ENCODE results near the gene SLC7A5. TPM values are rescaled to one million over a fixed set of nuclear protein-coding genes. Genes with fewer than 3 reads are reported as not detected.

SLC7A5 gene
- polyA plus RNA-seq, 4 donors = 3.6 to 82.2 (median 8.6) TPM

DNA sequence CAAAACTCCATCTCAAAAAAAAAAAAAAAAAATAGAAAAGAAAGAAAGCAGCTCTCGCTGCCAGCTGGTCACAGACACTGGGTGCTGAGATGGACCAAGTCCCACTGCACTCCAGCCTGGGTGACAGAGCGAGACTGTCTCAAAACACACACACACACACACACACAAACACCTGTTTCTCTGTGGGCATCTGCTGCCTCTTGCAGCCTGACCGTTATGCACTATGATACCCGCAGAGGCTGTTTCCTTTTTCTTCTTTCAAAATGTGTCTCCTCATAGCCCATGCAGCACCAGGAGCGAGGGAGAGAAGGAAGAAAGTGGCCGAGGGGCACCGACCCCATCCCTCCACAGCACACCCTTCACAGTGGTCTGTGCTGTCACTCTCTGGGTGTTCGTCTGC, 66.6 kb downstream of the SLC7A5 start:
- H3K27me3 ChIP-seq (ENCODE audit: control insufficient read depth in 3 of 3, insufficient read depth in 3 of 3, low read length in 3 of 3) = no peaks in the 10 kb centered on the region
- DNase-seq (no peak), FAIRE-seq (no peak)
- peaks cover 0 to 18% (median 0%) of the 10 kb centered on the region in 3 donors for H3K4me1 ChIP-seq (ENCODE audit: control insufficient read depth in 3 of 3, insufficient read depth in 2 of 3, low read depth in 1 of 3, low read length in 2 of 3)
- H3K27ac ChIP-seq (ENCODE audit: low read depth in 1 of 3, low read length in 2 of 3) = no peak overlapping the region
- H3K36me3 ChIP-seq (ENCODE audit: control insufficient read depth in 3 of 3, insufficient read depth in 2 of 3, low read depth in 1 of 3, low read length in 3 of 3) = no peaks in the 10 kb centered on the region
- 78 to 93% (median 79%) methylated on average over 7 to 8 of the region's 8 CpGs for WGBS, 3 donors
- no peak overlapping the region for H3K4me3 ChIP-seq (ENCODE audit: low read depth in 1 of 3, low read length in 3 of 3)
- peaks cover 0 to 8% of the 10 kb centered on the region in 2 donors for H3K9me3 ChIP-seq (ENCODE audit: control insufficient read depth in 2 of 2, insufficient read depth in 1 of 2, low read depth in 1 of 2, low read length in 1 of 2)

DNA sequence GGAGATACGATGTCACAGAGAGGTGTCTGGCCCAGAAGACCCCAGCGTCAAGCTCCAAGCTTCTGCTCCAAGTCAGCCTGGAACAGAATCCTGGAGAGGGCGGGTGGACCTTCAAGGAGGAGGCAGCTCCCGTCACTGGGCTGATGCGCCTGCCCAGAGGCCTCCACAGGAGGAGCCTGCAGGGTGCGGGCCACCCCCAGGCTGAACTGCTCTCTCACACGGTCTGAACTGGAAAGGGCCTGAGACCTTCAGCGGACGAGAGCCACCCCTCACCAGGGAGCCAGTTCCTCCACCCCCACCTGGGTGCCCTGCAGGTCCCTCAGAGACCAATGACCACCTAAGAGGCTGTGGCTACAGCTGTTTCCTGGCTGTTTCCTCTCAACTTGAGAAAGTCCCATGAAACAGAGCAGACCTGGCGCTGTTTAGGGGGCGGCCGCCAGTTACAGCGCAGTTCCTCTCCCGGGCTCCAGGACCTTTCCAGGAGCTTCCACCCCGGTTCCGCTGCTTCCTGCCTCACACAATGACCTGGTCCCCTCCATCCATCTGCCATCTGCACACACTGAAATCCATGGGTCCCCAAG, 67.5 kb downstream of the SLC7A5 start:
- peak overlapping the region in 1 of 3 donors; percentile 1 for H3K27ac ChIP-seq (ENCODE audit: low read depth in 1 of 3, low read length in 2 of 3)
- H3K4me3 ChIP-seq (ENCODE audit: low read depth in 1 of 3, low read length in 3 of 3) = no peak overlapping the region
- no peaks in the 10 kb centered on the region for H3K36me3 ChIP-seq (ENCODE audit: control insufficient read depth in 3 of 3, insufficient read depth in 2 of 3, low read depth in 1 of 3, low read length in 3 of 3)
- FAIRE-seq (no peak), DNase-seq (no peak)
- peaks cover 0 to 8% of the 10 kb centered on the region in 2 donors for H3K9me3 ChIP-seq (ENCODE audit: control insufficient read depth in 2 of 2, insufficient read depth in 1 of 2, low read depth in 1 of 2, low read length in 1 of 2)
- no peaks in the 10 kb centered on the region for H3K27me3 ChIP-seq (ENCODE audit: control insufficient read depth in 3 of 3, insufficient read depth in 3 of 3, low read length in 3 of 3)
- H3K4me1 ChIP-seq (ENCODE audit: control insufficient read depth in 3 of 3, insufficient read depth in 2 of 3, low read depth in 1 of 3, low read length in 2 of 3) = peaks cover 0 to 10% (median 0%) of the 10 kb centered on the region in 3 donors
- 82 to 88% (median 84%) methylated on average over 16 of the region's 16 CpGs for WGBS, 3 donors

DNA sequence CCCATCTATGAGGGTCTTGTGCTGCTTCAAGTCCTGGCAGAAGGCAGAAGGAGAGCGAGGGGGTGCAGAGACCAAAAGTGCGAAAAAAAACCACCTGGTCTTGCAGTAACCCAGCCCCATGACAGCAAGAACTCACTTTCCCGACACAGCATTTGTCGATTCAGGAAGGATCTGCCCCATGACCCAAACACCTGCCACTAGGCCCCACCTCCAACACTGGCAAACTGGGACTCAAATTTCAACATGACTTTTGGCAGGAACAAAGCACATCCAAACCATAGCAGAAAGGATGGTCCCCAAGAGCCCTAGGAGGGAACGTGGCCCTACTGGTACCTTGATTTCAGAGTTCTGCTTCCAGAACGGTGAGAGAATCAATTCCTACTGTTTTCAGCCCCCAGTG, 68.8 kb downstream of the SLC7A5 start:
- FAIRE-seq = no peak
- Histone ChIP-seq H3K27me3 (ENCODE audit: control insufficient read depth in 3 of 3, insufficient read depth in 3 of 3, low read length in 3 of 3) (no peaks in the 10 kb centered on the region), H3K27ac (ENCODE audit: low read depth in 1 of 3, low read length in 2 of 3) (no peak overlapping the region), H3K4me3 (ENCODE audit: low read depth in 1 of 3, low read length in 3 of 3) (no peak overlapping the region), H3K36me3 (ENCODE audit: control insufficient read depth in 3 of 3, insufficient read depth in 2 of 3, low read depth in 1 of 3, low read length in 3 of 3) (no peaks in the 10 kb centered on the region), H3K4me1 (ENCODE audit: control insufficient read depth in 3 of 3, insufficient read depth in 2 of 3, low read depth in 1 of 3, low read length in 2 of 3) (no peaks in the 10 kb centered on the region), H3K9me3 (ENCODE audit: control insufficient read depth in 2 of 2, insufficient read depth in 1 of 2, low read depth in 1 of 2, low read length in 1 of 2) (peaks cover 0 to 8% of the 10 kb centered on the region in 2 donors)
- WGBS, 3 donors = 57 to 77% (median 69%) methylated on average over 6 of the region's 6 CpGs
- no peak for DNase-seq

DNA sequence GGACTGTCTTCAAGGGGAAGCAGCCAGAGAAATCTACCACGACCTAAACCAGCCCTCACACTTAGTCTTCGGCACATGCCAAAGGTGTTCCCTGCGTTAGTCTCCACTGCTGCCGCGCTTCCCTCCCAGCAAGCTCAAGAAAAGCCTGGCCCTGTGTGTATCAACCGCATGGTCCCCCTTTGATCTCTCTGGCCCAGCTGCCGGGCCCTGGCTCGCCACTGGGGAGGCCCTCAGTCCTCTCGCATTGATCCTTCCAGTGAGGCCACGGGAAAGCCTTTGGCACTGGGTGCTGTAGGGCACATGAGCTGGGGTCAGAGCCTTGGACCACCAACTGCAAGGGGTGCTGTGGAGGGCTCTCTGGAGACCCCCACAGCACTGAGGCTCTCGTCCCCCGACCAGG, 74.0 kb downstream of the SLC7A5 start:
- Histone ChIP-seq H3K9me3 (ENCODE audit: control insufficient read depth in 2 of 2, insufficient read depth in 1 of 2, low read depth in 1 of 2, low read length in 1 of 2) (no peaks in the 10 kb centered on the region), H3K36me3 (ENCODE audit: control insufficient read depth in 3 of 3, insufficient read depth in 2 of 3, low read depth in 1 of 3, low read length in 3 of 3) (no peaks in the 10 kb centered on the region), H3K27me3 (ENCODE audit: control insufficient read depth in 3 of 3, insufficient read depth in 3 of 3, low read length in 3 of 3) (peaks cover 0 to 4% (median 0%) of the 10 kb centered on the region in 3 donors), H3K27ac (ENCODE audit: low read depth in 1 of 3, low read length in 2 of 3) (no peak overlapping the region), H3K4me1 (ENCODE audit: control insufficient read depth in 3 of 3, insufficient read depth in 2 of 3, low read depth in 1 of 3, low read length in 2 of 3) (peaks cover 0 to under 1% (median 0%) of the 10 kb centered on the region in 3 donors), H3K4me3 (ENCODE audit: low read depth in 1 of 3, low read length in 3 of 3) (no peak overlapping the region)
- FAIRE-seq (no peak), DNase-seq (no peak)
- WGBS, 3 donors = 86 to 90% (median 86%) methylated on average over 12 of the region's 12 CpGs

DNA sequence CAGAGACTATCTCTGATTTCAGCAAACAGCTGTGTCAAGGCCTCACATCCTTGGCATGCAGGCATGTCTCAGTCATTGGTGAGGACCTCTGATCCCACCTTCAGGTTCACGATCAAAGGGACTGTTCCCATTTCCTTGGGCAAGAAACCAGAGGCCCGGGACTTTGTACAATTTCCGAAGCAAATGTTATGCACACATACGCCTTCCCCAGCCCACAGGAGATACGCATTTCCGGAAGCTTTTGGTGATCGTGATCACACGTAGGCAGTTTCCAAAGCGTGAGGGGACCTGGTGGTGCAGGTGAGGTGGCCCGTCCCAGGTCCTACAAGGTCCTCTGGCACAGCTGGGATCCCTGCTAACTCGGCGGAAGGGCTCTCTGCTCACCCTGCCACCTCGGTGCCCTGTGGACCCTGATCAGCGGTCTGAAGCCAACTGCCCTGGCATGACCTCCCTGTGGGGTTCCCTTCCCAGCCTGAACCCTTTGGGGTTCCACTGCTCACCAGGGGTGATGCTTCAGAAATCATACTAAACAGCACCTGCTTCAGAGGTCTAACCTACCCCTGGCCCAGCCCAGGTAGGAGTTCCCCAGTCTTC, 74.7 kb downstream of the SLC7A5 start:
- Histone ChIP-seq H3K9me3 (ENCODE audit: control insufficient read depth in 2 of 2, insufficient read depth in 1 of 2, low read depth in 1 of 2, low read length in 1 of 2) (no peaks in the 10 kb centered on the region), H3K4me3 (ENCODE audit: low read depth in 1 of 3, low read length in 3 of 3) (no peak overlapping the region), H3K36me3 (ENCODE audit: control insufficient read depth in 3 of 3, insufficient read depth in 2 of 3, low read depth in 1 of 3, low read length in 3 of 3) (no peaks in the 10 kb centered on the region), H3K27ac (ENCODE audit: low read depth in 1 of 3, low read length in 2 of 3) (no peak overlapping the region), H3K4me1 (ENCODE audit: control insufficient read depth in 3 of 3, insufficient read depth in 2 of 3, low read depth in 1 of 3, low read length in 2 of 3) (peaks cover 0 to 5% (median 1%) of the 10 kb centered on the region in 3 donors), H3K27me3 (ENCODE audit: control insufficient read depth in 3 of 3, insufficient read depth in 3 of 3, low read length in 3 of 3) (peaks cover 0 to 4% (median 0%) of the 10 kb centered on the region in 3 donors)
- DNase-seq (no peak), FAIRE-seq (no peak)
- 81 to 85% (median 84%) methylated on average over 14 of the region's 14 CpGs for WGBS, 3 donors

DNA sequence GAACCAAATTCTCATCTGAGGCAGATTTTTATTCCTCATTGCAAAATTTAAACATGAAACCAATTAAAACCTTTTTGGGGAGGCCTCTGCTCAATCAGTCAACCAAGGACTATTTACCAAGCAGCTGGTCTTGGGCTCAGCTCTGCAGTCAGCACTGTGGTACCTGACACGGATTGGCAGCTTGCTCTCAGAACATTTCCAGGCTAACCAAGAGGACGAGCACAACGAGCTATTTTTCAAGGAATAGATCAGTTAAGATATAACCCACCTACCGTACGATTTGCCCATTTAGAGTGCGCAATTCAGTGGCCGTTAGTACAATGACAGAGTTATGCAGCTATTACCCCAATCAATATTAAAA, 77.1 kb downstream of the SLC7A5 start:
- WGBS, 3 donors = 86 to 92% (median 92%) methylated on average over 7 of the region's 7 CpGs
- no peak overlapping the region for H3K27ac ChIP-seq (ENCODE audit: low read depth in 1 of 3, low read length in 2 of 3)
- H3K9me3 ChIP-seq (ENCODE audit: control insufficient read depth in 2 of 2, insufficient read depth in 1 of 2, low read depth in 1 of 2, low read length in 1 of 2) = no peaks in the 10 kb centered on the region
- H3K36me3 ChIP-seq (ENCODE audit: control insufficient read depth in 3 of 3, insufficient read depth in 2 of 3, low read depth in 1 of 3, low read length in 3 of 3) = no peaks in the 10 kb centered on the region
- DNase-seq (no peak), FAIRE-seq (no peak)
- H3K27me3 ChIP-seq (ENCODE audit: control insufficient read depth in 3 of 3, insufficient read depth in 3 of 3, low read length in 3 of 3) = peaks cover 0 to 4% (median 0%) of the 10 kb centered on the region in 3 donors
- peaks cover 0 to 11% (median 1%) of the 10 kb centered on the region in 3 donors for H3K4me1 ChIP-seq (ENCODE audit: control insufficient read depth in 3 of 3, insufficient read depth in 2 of 3, low read depth in 1 of 3, low read length in 2 of 3)
- H3K4me3 ChIP-seq (ENCODE audit: low read depth in 1 of 3, low read length in 3 of 3) = no peak overlapping the region

DNA sequence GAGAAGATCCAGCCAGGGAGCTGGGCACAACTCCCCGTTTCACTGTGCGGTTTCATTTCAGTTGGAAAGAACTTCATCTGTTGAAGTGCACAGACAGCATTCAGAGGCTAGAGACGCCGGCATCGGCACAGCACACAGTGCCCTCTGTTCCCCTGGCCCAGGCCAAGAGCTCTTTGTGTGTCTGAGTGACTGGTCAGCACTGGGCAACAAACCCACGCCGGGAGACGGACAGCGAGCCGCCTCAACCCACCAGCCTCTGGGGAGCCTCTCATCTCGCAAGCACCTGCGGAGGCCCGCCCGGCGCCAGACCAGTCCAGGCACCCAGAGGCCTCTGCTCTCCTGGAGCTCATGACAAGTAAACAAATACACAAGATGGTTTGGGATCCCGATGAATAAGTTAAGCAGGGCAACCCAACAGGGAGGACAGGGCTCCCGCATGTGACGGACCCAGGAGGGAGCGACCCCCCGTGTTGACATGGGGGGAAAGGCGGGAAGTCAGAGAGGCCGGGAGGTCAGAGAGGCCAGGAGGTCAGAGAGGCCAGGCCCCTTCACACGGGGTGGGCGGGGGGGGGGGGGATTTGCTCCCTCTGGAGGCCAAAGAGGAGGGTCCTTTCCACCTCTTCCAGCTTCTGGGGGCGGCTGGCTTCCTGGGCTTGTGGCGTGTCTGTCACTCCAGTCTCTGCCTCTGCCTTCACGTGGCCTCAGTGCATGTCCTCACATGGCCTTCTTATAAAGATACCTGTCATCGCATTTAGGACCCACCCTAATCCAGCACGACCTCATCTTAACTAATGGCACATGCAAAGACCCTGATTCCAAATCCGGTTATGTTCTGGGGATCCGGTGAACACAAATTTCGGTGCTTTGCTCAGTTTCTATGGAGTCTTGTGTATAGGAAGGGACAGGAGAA, 77.8 kb downstream of the SLC7A5 start:
- H3K9me3 ChIP-seq (ENCODE audit: control insufficient read depth in 2 of 2, insufficient read depth in 1 of 2, low read depth in 1 of 2, low read length in 1 of 2) = no peaks in the 10 kb centered on the region
- WGBS, 3 donors = 79 to 91% (median 87%) methylated on average over 27 to 32 of the region's 32 CpGs
- FAIRE-seq (no peak), DNase-seq (no peak)
- no peak overlapping the region for H3K27ac ChIP-seq (ENCODE audit: low read depth in 1 of 3, low read length in 2 of 3)
- H3K4me1 ChIP-seq (ENCODE audit: control insufficient read depth in 3 of 3, insufficient read depth in 2 of 3, low read depth in 1 of 3, low read length in 2 of 3) = peaks cover 0 to 11% (median 1%) of the 10 kb centered on the region in 3 donors
- H3K36me3 ChIP-seq (ENCODE audit: control insufficient read depth in 3 of 3, insufficient read depth in 2 of 3, low read depth in 1 of 3, low read length in 3 of 3) = no peaks in the 10 kb centered on the region
- H3K4me3 ChIP-seq (ENCODE audit: low read depth in 1 of 3, low read length in 3 of 3) = no peak overlapping the region
- H3K27me3 ChIP-seq (ENCODE audit: control insufficient read depth in 3 of 3, insufficient read depth in 3 of 3, low read length in 3 of 3) = peaks cover 0 to 4% (median 0%) of the 10 kb centered on the region in 3 donors

DNA sequence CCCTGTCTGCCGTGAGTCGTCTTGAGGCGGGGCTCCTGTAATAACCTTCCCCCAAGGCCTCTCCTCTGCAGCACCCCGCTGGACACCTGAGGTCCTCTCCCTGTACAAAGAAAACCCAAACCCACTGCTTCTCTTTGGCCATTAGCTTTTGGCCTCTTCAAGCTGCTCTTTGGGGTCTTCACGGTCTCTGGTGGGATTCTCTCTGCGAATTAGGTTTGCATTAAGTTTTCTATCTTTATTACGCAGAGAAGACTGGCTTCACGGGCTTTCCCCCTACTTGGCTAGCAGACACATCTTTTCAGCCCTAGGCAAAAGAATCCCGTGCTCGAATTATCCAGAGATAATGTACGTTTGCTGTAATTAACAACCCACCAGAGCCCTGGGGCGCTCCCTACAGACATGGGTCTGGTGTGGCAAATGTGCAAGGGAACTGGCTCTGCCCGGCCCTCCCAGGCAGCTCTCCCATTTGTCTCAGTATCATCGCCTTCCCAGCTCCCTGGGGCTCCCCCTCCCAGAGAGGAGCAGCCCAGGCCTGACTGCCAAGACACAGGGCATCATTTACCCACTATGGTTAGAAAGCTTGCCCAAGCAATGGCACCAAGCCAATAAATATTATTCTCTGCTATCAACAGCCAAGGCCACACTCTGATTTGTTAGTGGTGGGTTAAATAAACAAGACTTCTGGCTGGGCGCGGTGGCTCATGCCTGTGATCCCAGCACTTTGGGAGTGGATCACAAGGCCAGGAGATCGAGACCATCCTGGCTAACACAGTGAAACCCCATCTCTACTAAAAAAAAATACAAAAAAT, 78.8 kb downstream of the SLC7A5 start:
- FAIRE-seq (no peak), DNase-seq (peak in 1 of 2 donors; percentile 43)
- peaks cover 0 to 11% (median 1%) of the 10 kb centered on the region in 3 donors for H3K4me1 ChIP-seq (ENCODE audit: control insufficient read depth in 3 of 3, insufficient read depth in 2 of 3, low read depth in 1 of 3, low read length in 2 of 3)
- H3K36me3 ChIP-seq (ENCODE audit: control insufficient read depth in 3 of 3, insufficient read depth in 2 of 3, low read depth in 1 of 3, low read length in 3 of 3) = no peaks in the 10 kb centered on the region
- no peak overlapping the region for H3K27ac ChIP-seq (ENCODE audit: low read depth in 1 of 3, low read length in 2 of 3)
- H3K4me3 ChIP-seq (ENCODE audit: low read depth in 1 of 3, low read length in 3 of 3) = no peak overlapping the region
- H3K27me3 ChIP-seq (ENCODE audit: control insufficient read depth in 3 of 3, insufficient read depth in 3 of 3, low read length in 3 of 3) = peaks cover 0 to 4% (median 0%) of the 10 kb centered on the region in 3 donors
- WGBS, 3 donors = 55 to 74% (median 61%) methylated on average over 17 of the region's 17 CpGs
- no peaks in the 10 kb centered on the region for H3K9me3 ChIP-seq (ENCODE audit: control insufficient read depth in 2 of 2, insufficient read depth in 1 of 2, low read depth in 1 of 2, low read length in 1 of 2)
